HepG2 (cell line): ENCODE results near the gene MECR. TPM values are rescaled to one million over a fixed set of nuclear protein-coding genes. Genes with fewer than 3 reads are reported as not detected.

Experiments
- ATAC-seq: fragments of 200-7000 bp; cut with Tn5 transposase; 3 replicates; pipeline ENCODE4 v1.9.1; 2020; ENCODE audit warnings: mild to moderate bottlenecking, moderate library complexity
- BruUV-seq: library from RNA; stranded (reverse); fragments of 400-500 nt; replicated peaks from 2 replicates; lab custom pipeline; 2021; lab: Mats Ljungman, UMichigan
- CTCF ChIA-PET: fragments of 300-600 bp; formaldehyde crosslinking; extraction: SDS; loops from one replicate; lab custom pipeline; 2021; ENCODE audit warnings: low total read pairs, inconsistent platforms, low intra/inter-chr PET ratio; lab: Yijun Ruan, JAX
- POLR2A ChIA-PET: fragments of 350-600 bp; sonication (Branson Sonifier 250); formaldehyde crosslinking; loops from one replicate; lab custom pipeline; 2020; ENCODE audit warnings: antibody characterized with exemption, inconsistent platforms; lab: Yijun Ruan, JAX
- DNase-seq: peaks from one replicate; pipeline ENCODE4 v3.0.0-alpha.2; 2015; ENCODE audit warnings: low spot score
- FAIRE-seq: peaks from 3 replicates; lab custom pipeline; 2011; peaks lifted over from hg19 to GRCh38; lab: Jason Lieb, UNC
- H2AFZ ChIP-seq: one replicate; pipeline ENCODE4 v1.6.1; 2011; ENCODE audit warnings: low read length, inconsistent platforms
- H3K27ac ChIP-seq: fragments of 300-600 bp; 3 replicates; pipeline ENCODE4 v1.8.0; 2011; ENCODE audit warnings: mixed run types, mild to moderate bottlenecking, mixed read lengths, low read length, inconsistent platforms; ENCODE audit not compliant: insufficient read depth; ENCODE audit errors: extremely low read length
- H3K27me3 ChIP-seq, 2 experiments: fragments of 200-600 bp in 1 of 2; 2 replicates in 1 of 2; 3 replicates in 1 of 2; pipeline versions ENCODE4 v1.6.0 to v1.8.0; 2011; ENCODE audit warnings: low read length in 2 of 2, mild to moderate bottlenecking in 2 of 2, moderate library complexity in 2 of 2, inconsistent platforms in 1 of 2; ENCODE audit not compliant: insufficient read depth in 2 of 2, control insufficient read depth in 1 of 2
- H3K36me3 ChIP-seq, 2 experiments: fragments of 200-600 bp in 1 of 2; replicated peaks in 1 of 2; 2 replicates in 1 of 2; 3 replicates in 1 of 2; pipeline versions ENCODE4 v1.5.1 to v1.8.0; 2011; ENCODE audit warnings: low read length in 2 of 2, inconsistent platforms in 1 of 2; ENCODE audit not compliant: insufficient read depth in 2 of 2, control insufficient read depth in 1 of 2
- H3K4me1 ChIP-seq: 2 replicates; pipeline ENCODE4 v1.5.1; 2012; ENCODE audit warnings: low read length, inconsistent platforms; ENCODE audit not compliant: insufficient read depth
- H3K4me2 ChIP-seq: 2 replicates; pipeline ENCODE4 v1.6.0; 2011; ENCODE audit warnings: low read depth, low read length, inconsistent platforms
- H3K4me3 ChIP-seq, 3 experiments: fragments of 200-600 bp in 1 of 3; sonication (generic), shearing (Covaris generic) in 1 of 3; replicated peaks in 1 of 3; 2 replicates each; pipeline ENCODE4 v1.5.1; 2011 to 2016; ENCODE audit warnings: low read length in 3 of 3, inconsistent platforms in 2 of 3, low read depth in 2 of 3, mild to moderate bottlenecking in 2 of 3, control low read depth in 1 of 3, mixed read lengths in 1 of 3; ENCODE audit not compliant: insufficient read depth in 1 of 3
- H3K79me2 ChIP-seq: one replicate; pipeline ENCODE4 v1.6.1; 2011; ENCODE audit warnings: low read length, inconsistent platforms; ENCODE audit not compliant: insufficient read depth
- H3K9ac ChIP-seq: 2 replicates; pipeline ENCODE4 v1.6.0; 2011; ENCODE audit warnings: mild to moderate bottlenecking, low read depth, low read length, inconsistent platforms; ENCODE audit not compliant: insufficient read depth
- H3K9me3 ChIP-seq: 2 replicates; pipeline ENCODE4 v1.5.1; 2012; ENCODE audit warnings: mild to moderate bottlenecking, low read length
- H4K20me1 ChIP-seq: 2 replicates; pipeline ENCODE4 v1.6.0; 2011; ENCODE audit warnings: inconsistent platforms, mild to moderate bottlenecking, low read length, moderate library complexity; ENCODE audit not compliant: insufficient read depth
- ATAD3A ChIP-seq: sonication (generic); formaldehyde crosslinking; IDR thresholded peaks from 2 replicates; pipeline ENCODE4 v1.4.0; 2020; ENCODE audit warnings: missing genetic modification reagents
- MLLT10 ChIP-seq: sonication (generic); formaldehyde crosslinking; IDR thresholded peaks from 2 replicates; pipeline ENCODE4 v1.4.0; 2020; ENCODE audit warnings: missing genetic modification reagents
- ZBTB37 ChIP-seq: sonication (generic); formaldehyde crosslinking; IDR thresholded peaks from 2 replicates; pipeline ENCODE4 v1.4.0; 2020; ENCODE audit warnings: mild to moderate bottlenecking, missing genetic modification reagents
- ZFP36 ChIP-seq: fragments of 150-350 bp; IDR thresholded peaks from 2 replicates; pipeline ENCODE4 v1.6.1; 2018; ENCODE audit warnings: borderline replicate concordance, low read length, low read depth; ENCODE audit not compliant: partially characterized antibody
- ZXDC ChIP-seq: sonication (generic); formaldehyde crosslinking; IDR thresholded peaks from 2 replicates; pipeline ENCODE4 v1.5.0; 2020; ENCODE audit warnings: mild to moderate bottlenecking, missing genetic modification reagents
- WGBS: methylation state at CpG from one replicate; pipeline ENCODE4 v1.1.6; 2017; ENCODE audit warnings: low lambda C conversion rate; 5-methylcytosine and 5-hydroxymethylcytosine counted together
- in situ Hi-C: cut with HindIII; loops from 2 replicates; pipeline ENCODE4 v1.10.0; 2017; ENCODE audit warnings: low pct_unique_long_range_greater_than_20kb; ENCODE audit not compliant: extremely low pct_ligation_motif_present
- intact Hi-C: fragments of 100-400 bp; cut with micrococcal nuclease; formaldehyde crosslinking; loops from one replicate; pipeline ENCODE4 v1.10.0; 2022; ENCODE audit not compliant: unreplicated experiment
- polyA plus RNA-seq, 8 experiments: library from polyadenylated mRNA; depleted of rRNA in 3 of 8; stranded (reverse) in 7 of 8; unstranded in 1 of 8; fragments of >200 nt; fragmentation: Illumina TruSeq in 4 of 8; extraction: Trizol in 4 of 8; gene quantifications; 2 replicates each; pipeline versions ENCODE4 v1.2.1 to v1.2.3, GENCODE V29; 2011 to 2016; ENCODE audit warnings: low read depth in 4 of 8, missing spikeins in 1 of 8, mixed read lengths in 1 of 8; ENCODE audit not compliant: insufficient read depth in 1 of 8
- total RNA-seq, 5 experiments: library from RNA; depleted of rRNA; stranded (reverse); fragments of >200 nt; fragmentation: Illumina TruSeq; extraction: Trizol; gene quantifications; 2 replicates each; pipeline ENCODE4 v1.2.3, GENCODE V29; 2016; ENCODE audit warnings: low read depth in 1 of 5

The MECR gene
- total and polyA plus RNA-seq, 2 of the 13 experiments (the other 11 are each of a cell fraction or from before 2014, with no cell fraction given): 18.8 to 24.9 TPM

- Histone ChIP-seq H4K20me1 (peaks cover 10% of the 10 kb centered on the region; the same call in 1 of the 2 replicates), H3K4me3 (no peak overlapping the region), H3K36me3 (no peaks in the 10 kb centered on the region), H3K4me1 (peaks cover 36% of the 10 kb centered on the region), H3K4me2 (no peak overlapping the region), H2AFZ (no peak overlapping the region), H3K9ac (no peak overlapping the region), H3K27ac (no peak overlapping the region), H3K79me2 (peaks cover 33% of the 10 kb centered on the region), H3K9me3 (no peaks in the 10 kb centered on the region), H3K27me3 (peaks cover 0 to under 1% of the 10 kb centered on the region in 2 experiments; a peak in 1 of 5 replicates)
- intact Hi-C loops: no loop called here
- 100% methylated on average over 1 of the region's 2 CpGs for WGBS
- POLR2A ChIA-PET: no interaction called here
- TF ChIP-seq ATAD3A (CRISPR knock-in tag) (no peak), ZBTB37 (no peak), ZXDC (CRISPR knock-in tag) (no peak), MLLT10 (no peak), ZFP36 (no peak)
- in situ Hi-C loops: loop anchor here (10.0 kb wide), 1 partner anchor 1474 kb away; no protein-coding TSS in a partner anchor
- CTCF ChIA-PET: no interaction called here
- FAIRE-seq (no peak), ATAC-seq (no peak), DNase-seq (no peak)
- no TSS peak for BruUV-seq
Measured at GRCh38 chr1:29240986-29241385, 10.3 kb upstream of the MECR start.
